ENCODE measurements around the gene SPP2.

- TF ChIP-seq YY1 (IDR thresholded peaks at IDR 0.05; ENCODE audit: insufficient read depth, insufficient read length) (no peak), ZNF274 (IDR thresholded peaks at IDR 0.05; ENCODE audit: low read depth, low read length) (no peak)
Observed at GRCh38 chr2:234032279-234032856, 18.1 kb upstream of the SPP2 start.
